ENCODE results near the gene PARG. TPM values are rescaled to one million over a fixed set of nuclear protein-coding genes. Genes with fewer than 3 reads are reported as not detected.

Gene PARG
- polyA plus RNA-seq, 1 experiment: 8.1 TPM

DNA sequence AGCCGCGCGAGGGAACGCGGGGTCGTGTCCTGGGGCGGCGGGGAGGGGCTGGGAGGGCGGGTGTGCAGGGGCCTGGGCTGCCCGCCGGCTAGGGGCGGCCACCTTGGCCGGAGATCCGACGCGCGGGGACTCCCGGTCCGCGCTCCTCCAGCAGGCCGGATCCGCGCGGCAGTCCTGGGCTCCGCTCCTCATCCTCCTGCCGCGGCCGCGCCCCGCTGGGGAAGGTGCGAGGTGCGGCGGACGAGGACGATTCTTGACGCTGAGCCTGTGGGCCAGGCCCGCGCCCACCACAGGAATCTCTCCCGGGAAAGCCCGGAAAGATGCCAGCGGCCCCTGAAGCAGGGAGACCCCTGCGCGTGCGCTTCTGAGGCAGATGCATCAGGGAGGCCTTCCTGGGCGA, 173.1 kb downstream of the PARG start:
- TF ChIP-seq, protein P1, sequence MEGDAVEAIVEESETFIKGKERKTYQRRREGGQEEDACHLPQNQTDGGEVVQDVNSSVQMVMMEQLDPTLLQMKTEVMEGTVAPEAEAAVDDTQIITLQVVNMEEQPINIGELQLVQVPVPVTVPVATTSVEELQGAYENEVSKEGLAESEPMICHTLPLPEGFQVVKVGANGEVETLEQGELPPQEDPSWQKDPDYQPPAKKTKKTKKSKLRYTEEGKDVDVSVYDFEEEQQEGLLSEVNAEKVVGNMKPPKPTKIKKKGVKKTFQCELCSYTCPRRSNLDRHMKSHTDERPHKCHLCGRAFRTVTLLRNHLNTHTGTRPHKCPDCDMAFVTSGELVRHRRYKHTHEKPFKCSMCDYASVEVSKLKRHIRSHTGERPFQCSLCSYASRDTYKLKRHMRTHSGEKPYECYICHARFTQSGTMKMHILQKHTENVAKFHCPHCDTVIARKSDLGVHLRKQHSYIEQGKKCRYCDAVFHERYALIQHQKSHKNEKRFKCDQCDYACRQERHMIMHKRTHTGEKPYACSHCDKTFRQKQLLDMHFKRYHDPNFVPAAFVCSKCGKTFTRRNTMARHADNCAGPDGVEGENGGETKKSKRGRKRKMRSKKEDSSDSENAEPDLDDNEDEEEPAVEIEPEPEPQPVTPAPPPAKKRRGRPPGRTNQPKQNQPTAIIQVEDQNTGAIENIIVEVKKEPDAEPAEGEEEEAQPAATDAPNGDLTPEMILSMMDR (IDR thresholded peaks at IDR 0.05; ENCODE audit: insufficient read depth, low read depth, low read length): no peak
- ChIA-PET POLR2A (no interaction called here), CTCF (no interaction called here)
- DNase-seq (ENCODE audit: low read depth): no peak
- no peaks in the 10 kb centered on the region for H3K36me3 ChIP-seq (ENCODE audit: control insufficient read depth, insufficient read depth, low read length)
- H3K4me3 ChIP-seq (ENCODE audit: low read depth, low read length): no peak overlapping the region
- H3K27me3 ChIP-seq (ENCODE audit: control insufficient read depth, insufficient read depth, low read length): peaks cover 20% of the 10 kb centered on the region

DNA sequence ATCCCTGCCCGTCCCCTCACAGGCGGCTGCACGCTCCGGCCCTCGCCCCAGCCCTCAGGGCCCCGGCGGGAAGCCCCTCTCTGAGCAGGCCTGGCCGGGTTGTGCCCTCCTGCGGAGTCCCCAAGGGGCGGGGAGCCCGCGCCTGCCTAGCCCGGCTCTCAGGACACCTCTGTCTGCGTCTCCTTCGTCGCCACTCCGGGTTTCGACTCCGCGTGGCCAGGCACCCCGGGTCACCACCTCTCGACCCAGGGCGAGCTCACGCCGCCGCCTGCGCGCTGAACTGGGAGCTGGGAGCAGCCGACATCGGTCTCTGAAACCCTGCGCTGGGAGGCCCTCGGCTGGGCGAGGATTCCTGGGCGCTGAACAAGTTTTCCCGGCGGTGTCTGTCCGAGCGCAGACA, 173.5 kb downstream of the PARG start:
- CTCF ChIA-PET: no interaction called here
- POLR2A ChIA-PET: no interaction called here
- H3K27me3 ChIP-seq (ENCODE audit: control insufficient read depth, insufficient read depth, low read length): peaks cover 20% of the 10 kb centered on the region
- no peak for DNase-seq (ENCODE audit: low read depth)
- TF ChIP-seq, protein P1 (IDR thresholded peaks at IDR 0.05; ENCODE audit: insufficient read depth, low read depth, low read length): no peak
- no peaks in the 10 kb centered on the region for H3K36me3 ChIP-seq (ENCODE audit: control insufficient read depth, insufficient read depth, low read length)
- no peak overlapping the region for H3K4me3 ChIP-seq (ENCODE audit: low read depth, low read length)

Small RNAs within 50 kb of the gene (small RNA-seq; reads per million reads assigned to genes)
- gene RNA5SP317 (ENCODE audit: insufficient read length, low read depth, low replicate concordance) (not detected), gene SNORA74C-2 (ENCODE audit: insufficient read length, low read depth, low replicate concordance) (not detected)

Other genes with a start within 250 kb of the PARG start
- gene OGDHL, start 179.7 kb downstream of the PARG start, polyA plus RNA-seq (2011; rRNA removed): 0.11 and 0.16 TPM in 2 replicates
- 11.4 and 16.2 TPM in 2 replicates for gene TIMM23B, start within 50 bp of the PARG start, polyA plus RNA-seq (2011; rRNA removed)
- 8.5 and 10.5 TPM in 2 replicates for gene AGAP6, start 46.4 kb upstream of the PARG start, polyA plus RNA-seq (2011; rRNA removed)
- gene WASHC2A, start 125.9 kb upstream of the PARG start, polyA plus RNA-seq (2011; rRNA removed): 28.4 and 38.1 TPM in 2 replicates